PC-3 (cell line): ENCODE results near the gene ATL1. TPM values are rescaled to one million over a fixed set of nuclear protein-coding genes. Genes with fewer than 3 reads are reported as not detected.

Source experiments
- ATAC-seq: fragments of 200-7000 bp; cut with Tn5 transposase; 2 replicates; pipeline ENCODE4 v1.9.1; 2020; ENCODE audit warnings: mild to moderate bottlenecking, moderate library complexity
- BruUV-seq: library from RNA; stranded (reverse); fragments of 400-500 nt; replicated peaks from 2 replicates; lab custom pipeline; 2021; lab: Mats Ljungman, UMichigan
- CTCF ChIA-PET: fragments of 300-600 bp; sonication (Branson Sonifier 250); formaldehyde crosslinking; loops from one replicate; lab custom pipeline; 2022; ENCODE audit warnings: antibody characterized with exemption; lab: Charles Lee
- POLR2A ChIA-PET: fragments of 300-600 bp; sonication (Branson Sonifier 250); formaldehyde crosslinking; loops from one replicate; lab custom pipeline; 2022; ENCODE audit warnings: antibody characterized with exemption; ENCODE audit not compliant: unreplicated experiment; lab: Charles Lee
- DNase-seq: peaks from one replicate; pipeline ENCODE4 v3.0.0-alpha.2; 2015
- H2AFZ ChIP-seq: fragments of 300-600 bp; sonication (generic); 2 replicates; pipeline ENCODE4 v1.6.0; 2016; ENCODE audit warnings: antibody characterized with exemption, low read length
- H3F3A ChIP-seq: fragments of 300-600 bp; sonication (generic); one replicate; pipeline ENCODE4 v1.6.0; 2017; ENCODE audit warnings: antibody characterized with exemption, low read length, control low read depth, mild to moderate bottlenecking; ENCODE audit not compliant: unreplicated experiment
- H3K27ac ChIP-seq: fragments of 300-600 bp; sonication (generic); 2 replicates; pipeline ENCODE4 v1.5.1; 2016; ENCODE audit warnings: mild to moderate bottlenecking, low read length
- H3K27me3 ChIP-seq: fragments of 300-600 bp; sonication (generic); 2 replicates; pipeline ENCODE4 v1.6.1; 2016; ENCODE audit warnings: low read length, mixed read lengths
- H3K36me3 ChIP-seq: fragments of 300-600 bp; sonication (generic); 2 replicates; pipeline ENCODE4 v1.6.1; 2016; ENCODE audit warnings: low read depth, mixed run types, low read length, mixed read lengths
- H3K4me1 ChIP-seq: fragments of 300-600 bp; sonication (generic); 2 replicates; pipeline ENCODE4 v1.5.1; 2016; ENCODE audit warnings: low read length; ENCODE audit not compliant: insufficient read depth
- H3K4me2 ChIP-seq: fragments of 300-600 bp; sonication (generic); 2 replicates; pipeline ENCODE4 v1.6.0; 2016; ENCODE audit warnings: low read length
- H3K4me3 ChIP-seq: fragments of 300-600 bp; sonication (generic); 2 replicates; pipeline ENCODE4 v1.5.1; 2016; ENCODE audit warnings: mild to moderate bottlenecking, low read length, mixed read lengths
- H3K79me2 ChIP-seq: fragments of 300-600 bp; sonication (generic); 2 replicates; pipeline ENCODE4 v1.6.1; 2017; ENCODE audit warnings: low read length, mixed read lengths
- H3K9ac ChIP-seq: fragments of 300-600 bp; sonication (generic); 2 replicates; pipeline ENCODE4 v1.6.0; 2016; ENCODE audit warnings: mild to moderate bottlenecking, low read length
- H3K9me2 ChIP-seq: fragments of 300-600 bp; sonication (generic); replicated peaks from 2 replicates; pipeline ENCODE4 v1.6.1; 2016; ENCODE audit warnings: mixed run types, low read length, mixed read lengths
- H3K9me3 ChIP-seq: fragments of 300-600 bp; sonication (generic); 2 replicates; pipeline ENCODE4 v1.6.1; 2016; ENCODE audit warnings: low read length, mixed read lengths
- H4K20me1 ChIP-seq: fragments of 300-600 bp; sonication (generic); 2 replicates; pipeline ENCODE4 v1.6.1; 2016; ENCODE audit warnings: low read length, mixed read lengths
- EZH2 ChIP-seq: fragments of 300-600 bp; sonication (generic); IDR thresholded peaks from one replicate; pipeline ENCODE4 v1.6.1; 2017; ENCODE audit warnings: antibody characterized with exemption, mild to moderate bottlenecking, low read length; ENCODE audit not compliant: unreplicated experiment
- EZH2phosphoT487 ChIP-seq: fragments of 300-600 bp; sonication (generic); IDR thresholded peaks from 2 replicates; pipeline ENCODE4 v1.6.1; 2018; ENCODE audit warnings: mild to moderate bottlenecking, antibody characterized with exemption, low read length, borderline replicate concordance
- intact Hi-C: fragments of 100-400 bp; cut with micrococcal nuclease; formaldehyde crosslinking; loops from 2 replicates; pipeline ENCODE4 v1.9.0; 2023
- total RNA-seq: library from RNA; depleted of rRNA; stranded (reverse); fragments of >200 nt; gene quantifications from 2 replicates; pipeline ENCODE4 v1.2.3, GENCODE V29; 2014
- TF ChIP-seq, protein P1 (sequence below): fragments of 300-600 bp; sonication (generic); conservative IDR thresholded peaks from 2 replicates; pipeline ENCODE4 v1.5.1; 2017; ENCODE audit warnings: antibody characterized with exemption, low read depth, mild to moderate bottlenecking, low read length

Gene ATL1
- total RNA-seq, 1 experiment from 2014 or later, result 1.3 TPM

DNA sequence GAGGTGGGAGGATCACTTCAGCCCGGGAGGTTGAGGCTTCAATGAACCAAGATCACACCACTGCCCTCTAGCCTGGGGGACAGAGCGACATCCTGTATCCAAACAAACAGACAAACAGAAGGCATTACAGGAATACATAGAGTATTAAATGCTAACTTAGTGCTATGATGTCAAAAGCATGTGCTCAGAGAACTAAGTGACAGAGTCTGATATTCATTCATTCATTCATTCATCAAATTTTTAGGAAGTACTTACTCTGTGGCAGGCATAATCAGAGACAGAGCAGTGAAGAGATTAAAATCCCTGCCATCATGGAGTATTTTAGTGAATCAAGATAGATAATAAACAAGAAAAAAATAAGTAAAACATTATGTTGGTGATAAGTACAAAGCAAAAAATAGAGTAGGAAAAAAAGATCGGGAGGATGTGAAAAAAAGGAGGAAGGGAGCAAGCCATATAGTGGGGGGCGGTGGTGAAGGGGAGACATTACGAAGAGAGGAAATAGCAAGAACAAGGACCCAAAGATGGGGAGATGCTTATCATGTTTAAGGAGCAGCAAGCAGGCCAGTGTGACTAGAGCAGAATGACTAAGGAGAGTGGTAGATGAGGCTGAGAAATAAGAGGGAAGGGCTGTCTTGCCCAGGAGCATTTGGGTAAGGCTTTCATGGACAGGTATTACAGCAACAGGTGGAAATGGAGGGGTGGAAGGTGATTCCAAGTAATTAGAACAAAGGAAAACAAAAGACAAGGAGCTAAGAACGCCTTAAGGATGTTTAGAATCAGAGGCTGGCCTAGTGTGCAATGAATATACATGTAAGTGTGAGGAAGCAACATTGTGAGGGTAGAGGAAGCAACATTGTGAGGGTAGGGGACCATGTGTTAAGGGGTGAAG lies 30.4 kb upstream of the ATL1 start:
- H3F3A ChIP-seq, result no peaks in the 10 kb centered on the region
- TF ChIP-seq EZH2 (no peak), EZH2phosphoT487 (no peak)
- TF ChIP-seq, protein P1, sequence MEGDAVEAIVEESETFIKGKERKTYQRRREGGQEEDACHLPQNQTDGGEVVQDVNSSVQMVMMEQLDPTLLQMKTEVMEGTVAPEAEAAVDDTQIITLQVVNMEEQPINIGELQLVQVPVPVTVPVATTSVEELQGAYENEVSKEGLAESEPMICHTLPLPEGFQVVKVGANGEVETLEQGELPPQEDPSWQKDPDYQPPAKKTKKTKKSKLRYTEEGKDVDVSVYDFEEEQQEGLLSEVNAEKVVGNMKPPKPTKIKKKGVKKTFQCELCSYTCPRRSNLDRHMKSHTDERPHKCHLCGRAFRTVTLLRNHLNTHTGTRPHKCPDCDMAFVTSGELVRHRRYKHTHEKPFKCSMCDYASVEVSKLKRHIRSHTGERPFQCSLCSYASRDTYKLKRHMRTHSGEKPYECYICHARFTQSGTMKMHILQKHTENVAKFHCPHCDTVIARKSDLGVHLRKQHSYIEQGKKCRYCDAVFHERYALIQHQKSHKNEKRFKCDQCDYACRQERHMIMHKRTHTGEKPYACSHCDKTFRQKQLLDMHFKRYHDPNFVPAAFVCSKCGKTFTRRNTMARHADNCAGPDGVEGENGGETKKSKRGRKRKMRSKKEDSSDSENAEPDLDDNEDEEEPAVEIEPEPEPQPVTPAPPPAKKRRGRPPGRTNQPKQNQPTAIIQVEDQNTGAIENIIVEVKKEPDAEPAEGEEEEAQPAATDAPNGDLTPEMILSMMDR, result 0 out of 2 replicates have a peak, but pooled peaks have one; percentile 10
- no peaks in the 10 kb centered on the region for H3K9me3 ChIP-seq
- BruUV-seq, result no TSS peak
- no peaks in the 10 kb centered on the region for H3K36me3 ChIP-seq
- peak overlapping the region; percentile 82 for H3K4me3 ChIP-seq
- ChIA-PET POLR2A (interaction anchor here (0.6 to 0.8 kb wide), 2 partner anchors 31 to 76 kb away, joined by 3 to 8 read pairs; partner anchors contain the start of gene ATL1), CTCF (interaction anchor here (0.6 to 0.7 kb wide), 2 partner anchors 18 to 75 kb away, joined by 3 read pairs; no protein-coding TSS in a partner anchor)
- ATAC-seq (no peak), DNase-seq (peak; percentile 34)
- no peaks in the 10 kb centered on the region for H3K27me3 ChIP-seq
- peak overlapping the region; percentile 95 for H3K9ac ChIP-seq
- peaks cover 78% of the 10 kb centered on the region for H3K79me2 ChIP-seq
- H3K4me1 ChIP-seq, result peaks cover 56% of the 10 kb centered on the region
- H3K9me2 ChIP-seq, result no peaks in the 10 kb centered on the region
- peak overlapping the region; percentile 93 for H3K4me2 ChIP-seq
- no peak overlapping the region for H2AFZ ChIP-seq
- H4K20me1 ChIP-seq, result peaks cover 43% of the 10 kb centered on the region
- peak overlapping the region; percentile 72 for H3K27ac ChIP-seq
- intact Hi-C loops, result loop anchor here (1.0 to 5.0 kb wide), 4 partner anchors 8 to 297 kb away; partner anchors contain the start of gene SOS2

DNA sequence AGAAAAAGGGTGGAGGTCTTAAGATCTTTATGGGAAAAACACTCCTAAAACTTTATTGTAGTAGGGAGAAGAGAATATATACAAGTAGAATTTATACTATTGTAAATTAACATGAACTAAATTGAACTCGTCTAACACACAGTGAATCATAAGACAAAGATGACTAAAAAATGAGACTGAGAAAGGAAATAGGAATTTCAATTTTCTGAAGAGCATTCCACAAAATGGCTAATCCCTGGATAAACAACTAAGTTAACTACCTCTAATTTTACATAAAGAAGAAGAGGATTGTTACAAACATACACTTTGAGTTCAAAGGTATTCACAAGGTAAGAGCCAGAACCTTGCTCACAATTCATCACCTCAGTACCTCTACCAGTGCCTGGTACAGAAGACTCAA lies 29.6 kb upstream of the ATL1 start:
- Histone ChIP-seq H3K4me3 (peak overlapping the region; percentile 82), H3F3A (no peaks in the 10 kb centered on the region), H3K36me3 (no peaks in the 10 kb centered on the region), H3K27me3 (no peaks in the 10 kb centered on the region), H3K79me2 (peaks cover 70% of the 10 kb centered on the region), H3K27ac (peak overlapping the region; percentile 72), H3K4me1 (peaks cover 50% of the 10 kb centered on the region), H4K20me1 (peaks cover 35% of the 10 kb centered on the region), H2AFZ (no peak overlapping the region), H3K9ac (peak overlapping the region; percentile 95), H3K4me2 (peak overlapping the region; percentile 93), H3K9me3 (no peaks in the 10 kb centered on the region), H3K9me2 (no peaks in the 10 kb centered on the region)
- TF ChIP-seq EZH2phosphoT487 (no peak), EZH2 (no peak)
- TF ChIP-seq, protein P1, result no peak
- peak; percentile 14 for ATAC-seq
- peak; percentile 81 for DNase-seq
- ChIA-PET POLR2A (interaction anchor here (0.6 to 0.8 kb wide), 2 partner anchors 30 to 77 kb away, joined by 3 to 8 read pairs; partner anchors contain the start of gene ATL1), CTCF (interaction anchor here (0.6 to 0.7 kb wide), 2 partner anchors 17 to 76 kb away, joined by 3 read pairs; no protein-coding TSS in a partner anchor)
- BruUV-seq, result no TSS peak
- intact Hi-C loops, result loop anchor here (1.0 to 5.0 kb wide), 4 partner anchors 9 to 298 kb away; partner anchors contain the start of gene SOS2
